Activated CD4-positive, alpha-beta T cell treated with anti-CD3 and anti-CD28 coated beads, Interleukin-2, amount 50 U/mL, for 16 hours (primary cell): ENCODE measurements around the gene IFT88.

ENCODE experiments used
- DNase-seq: peaks from one replicate; pipeline ENCODE4 v3.0.0-alpha.2; 2020

The IFT88 gene

DNA sequence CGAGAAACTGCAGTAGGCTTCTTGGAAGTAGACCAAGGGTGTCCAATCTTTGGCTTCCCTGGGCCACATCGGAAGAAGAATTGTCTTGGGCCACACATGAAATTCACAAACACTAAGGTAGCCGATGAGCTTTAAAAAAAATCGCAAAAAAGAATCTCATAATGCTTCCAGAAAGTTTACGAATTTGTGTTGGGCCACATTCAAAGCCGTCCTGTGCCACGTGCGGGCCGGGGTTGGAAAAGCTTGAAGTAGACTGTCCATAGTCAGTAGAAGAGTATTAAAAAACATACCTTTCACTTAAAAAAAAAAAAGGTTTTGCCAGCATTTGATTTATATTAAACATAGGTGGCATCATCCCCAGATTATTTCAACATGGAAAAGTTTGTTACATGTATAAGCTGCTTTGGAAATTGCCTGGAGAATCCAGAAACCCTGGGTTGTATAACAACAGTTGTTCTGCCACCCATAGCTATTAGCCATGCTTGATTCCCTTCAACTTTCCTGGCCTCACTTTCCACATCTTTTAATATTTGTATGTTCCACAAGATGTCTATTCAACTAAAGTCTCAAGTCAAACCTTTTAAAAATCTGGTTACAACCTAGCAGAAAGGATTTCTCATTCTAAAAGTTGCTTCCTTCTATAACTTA is 1.0 kb downstream of the IFT88 start:
- DNase-seq: no peak

GRCh38 chr13:20570517-20570916 is 3.6 kb downstream of the IFT88 start:
- DNase-seq: no peak

DNA sequence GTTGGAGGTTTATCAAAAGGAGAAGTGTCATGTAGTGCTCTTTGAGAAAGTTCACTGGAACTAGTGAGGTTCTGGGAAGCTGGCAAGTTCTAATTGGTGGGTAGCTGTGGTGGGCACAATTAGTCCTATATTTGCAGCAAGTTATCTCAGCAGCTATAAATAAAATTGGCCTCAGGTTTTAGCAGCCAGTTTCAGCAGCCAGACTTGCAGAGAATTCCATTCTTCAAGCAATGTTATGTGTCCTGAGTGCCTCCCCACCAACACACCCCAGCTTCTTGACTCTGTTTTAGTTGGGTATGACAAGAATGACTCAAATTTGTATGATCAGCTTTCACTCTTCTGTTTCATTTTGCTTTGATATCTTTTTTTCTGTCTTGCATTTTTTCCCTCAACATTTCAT is 4.7 kb downstream of the IFT88 start:
- peak; percentile 26 for DNase-seq

- no peak for DNase-seq
Measured at GRCh38 chr13:20573186-20573585, 6.2 kb downstream of the IFT88 start.

GRCh38 chr13:20573636-20574035 is 6.7 kb downstream of the IFT88 start:
- no peak for DNase-seq

GRCh38 chr13:20579191-20579590 is 12.2 kb downstream of the IFT88 start:
- DNase-seq: no peak

DNA sequence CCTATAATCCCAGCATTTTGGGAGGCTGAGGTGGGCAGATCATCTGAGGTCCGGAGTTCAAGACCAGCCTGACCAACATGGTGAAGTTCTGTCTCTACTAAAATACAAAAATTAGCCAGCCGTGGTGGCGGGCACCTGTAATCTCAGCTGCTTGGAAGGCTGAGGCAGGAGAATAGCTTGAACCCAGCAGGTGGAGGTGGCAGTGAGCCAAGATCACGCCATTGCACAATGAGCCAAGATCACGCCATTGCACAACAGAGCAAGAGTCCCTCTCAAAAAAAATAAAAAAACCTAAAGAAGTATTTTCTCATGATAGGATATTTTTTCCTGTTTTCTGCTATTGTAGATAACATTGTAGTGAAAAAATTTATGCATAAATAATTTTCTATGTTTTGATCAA is 13.3 kb downstream of the IFT88 start:
- no peak for DNase-seq

DNA sequence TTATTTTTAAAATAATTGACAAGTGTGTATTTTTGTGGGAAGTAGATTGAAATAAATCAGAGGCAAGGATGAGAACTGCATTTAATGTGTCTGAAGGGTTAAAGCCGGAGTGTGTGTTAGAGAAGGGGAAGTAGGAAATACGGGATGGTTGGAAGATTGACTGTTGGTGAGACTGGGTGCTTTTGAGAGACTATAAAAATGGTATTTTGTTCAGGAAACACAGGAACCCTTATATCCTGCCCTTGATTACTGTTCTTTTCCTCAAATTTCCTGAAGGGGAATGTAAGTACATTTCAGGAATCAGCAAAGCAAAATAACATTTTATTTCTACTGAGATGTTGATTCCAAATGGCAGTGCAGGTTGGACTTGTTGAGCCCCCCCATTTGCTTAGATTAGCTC is 15.1 kb downstream of the IFT88 start:
- DNase-seq: no peak

DNA sequence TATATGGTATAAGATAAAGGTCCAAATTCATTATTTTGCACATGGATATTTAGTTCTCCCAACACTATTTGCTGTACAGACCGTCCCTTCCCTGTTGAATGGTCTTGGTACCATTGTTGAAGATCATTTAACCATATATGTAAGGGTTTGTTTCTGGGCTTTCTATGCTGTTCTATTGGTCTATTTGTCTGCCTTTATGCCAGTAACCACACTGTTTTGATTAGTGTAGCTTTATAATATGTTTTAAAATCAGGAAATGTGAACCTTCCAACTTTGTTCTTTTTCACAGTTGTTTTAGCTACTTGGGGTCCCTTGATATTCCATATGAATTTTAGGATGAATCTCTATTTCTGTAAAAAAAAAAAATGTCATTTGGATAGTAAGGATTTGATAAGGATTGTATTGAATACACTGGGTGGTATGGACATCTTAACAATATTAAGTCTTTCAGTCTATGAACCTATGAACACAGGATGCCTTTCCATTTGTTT is 16.9 kb downstream of the IFT88 start:
- DNase-seq: no peak

DNA sequence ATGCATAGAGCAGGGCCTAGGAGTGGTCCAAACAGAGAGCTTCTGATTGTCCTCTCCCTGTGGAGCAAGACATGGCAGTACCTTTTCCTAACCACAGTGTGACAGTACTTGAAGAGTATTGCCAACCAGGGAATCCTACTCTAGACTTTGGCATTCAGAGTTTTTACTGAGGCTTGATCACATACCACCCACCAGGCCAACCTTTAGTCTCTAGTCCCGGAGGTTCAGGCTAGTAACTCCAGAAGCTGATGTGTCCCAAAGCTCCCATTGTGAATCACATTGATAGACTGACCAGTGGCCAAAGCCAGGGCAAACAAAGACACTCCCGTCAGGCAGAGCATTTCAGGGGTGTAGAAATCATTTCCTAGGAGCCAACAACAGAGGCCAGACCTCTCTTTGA is 18.4 kb downstream of the IFT88 start:
- no peak for DNase-seq

- DNase-seq: no peak
Measured at GRCh38 chr13:20588529-20589110, 21.7 kb downstream of the IFT88 start.

DNA sequence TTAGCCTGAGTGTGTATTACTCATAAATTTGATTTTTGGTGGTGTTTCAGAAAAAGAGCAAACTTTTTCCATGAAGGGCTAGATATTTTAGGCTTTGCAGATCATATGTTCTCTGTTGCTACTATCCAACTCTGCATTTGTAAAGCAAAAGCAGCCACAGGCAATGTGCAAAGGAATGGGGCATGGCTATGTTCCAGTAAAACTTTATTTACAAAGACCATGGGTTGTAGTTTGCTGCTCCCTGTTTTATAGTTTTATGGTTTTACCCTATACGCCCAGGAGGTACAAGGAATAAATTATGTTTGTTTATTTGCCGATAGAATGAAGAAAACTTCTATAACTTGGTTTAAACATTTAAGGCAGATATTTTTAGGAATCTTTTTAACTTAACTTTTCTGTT is 23.6 kb downstream of the IFT88 start:
- DNase-seq: no peak

DNA sequence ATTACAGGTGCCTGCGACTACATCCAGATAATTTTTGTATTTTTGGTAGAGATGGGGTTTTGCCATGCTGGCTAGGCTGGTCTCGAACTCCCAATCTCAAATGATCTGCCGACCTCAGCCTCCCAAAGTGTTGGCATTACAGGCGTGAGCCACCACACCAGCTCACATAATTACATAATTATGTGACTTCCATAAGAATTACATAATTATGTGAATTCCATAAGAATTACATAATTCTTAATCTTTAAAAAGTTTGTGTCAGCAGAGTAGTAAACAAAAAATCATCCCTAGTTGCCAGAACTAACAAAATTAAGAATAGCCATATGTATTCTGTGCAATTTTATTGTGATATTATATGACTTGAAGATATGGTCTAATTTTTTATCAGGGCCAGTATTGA is 25.6 kb downstream of the IFT88 start:
- DNase-seq: no peak

GRCh38 chr13:20594280-20594679 is 27.3 kb downstream of the IFT88 start:
- DNase-seq: no peak

- DNase-seq: no peak
Measured at GRCh38 chr13:20607015-20607414, 40.1 kb downstream of the IFT88 start.

DNA sequence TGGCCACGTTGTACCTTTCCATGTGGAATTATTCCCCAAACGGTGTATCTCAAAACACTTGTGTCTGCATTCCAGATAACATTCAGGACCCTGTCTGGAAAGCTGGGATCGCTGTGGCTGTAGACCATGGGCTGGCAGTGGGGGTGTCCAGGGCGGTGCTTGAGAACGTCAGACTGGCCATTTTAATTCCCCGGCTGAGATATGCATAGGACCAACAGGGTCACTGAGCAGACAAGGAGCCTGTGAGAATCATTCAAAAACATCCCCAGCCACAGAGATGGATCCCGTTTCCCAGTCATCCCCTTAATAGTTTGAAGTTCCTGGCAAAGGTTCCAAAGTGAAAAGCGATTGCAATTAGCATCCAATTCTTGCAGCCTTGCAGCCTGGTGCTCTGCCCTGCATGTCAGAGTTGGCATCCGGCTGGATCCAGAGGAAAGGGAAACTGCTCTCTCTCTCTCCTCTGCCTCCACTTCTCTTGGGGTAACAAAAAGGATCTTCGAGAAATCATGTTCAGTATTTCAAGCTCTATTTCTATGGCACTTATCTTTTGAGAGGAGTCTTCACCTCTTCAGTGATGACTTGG is 41.6 kb downstream of the IFT88 start:
- DNase-seq: no peak

GRCh38 chr13:20609145-20609544 is 42.2 kb downstream of the IFT88 start:
- DNase-seq: no peak

DNA sequence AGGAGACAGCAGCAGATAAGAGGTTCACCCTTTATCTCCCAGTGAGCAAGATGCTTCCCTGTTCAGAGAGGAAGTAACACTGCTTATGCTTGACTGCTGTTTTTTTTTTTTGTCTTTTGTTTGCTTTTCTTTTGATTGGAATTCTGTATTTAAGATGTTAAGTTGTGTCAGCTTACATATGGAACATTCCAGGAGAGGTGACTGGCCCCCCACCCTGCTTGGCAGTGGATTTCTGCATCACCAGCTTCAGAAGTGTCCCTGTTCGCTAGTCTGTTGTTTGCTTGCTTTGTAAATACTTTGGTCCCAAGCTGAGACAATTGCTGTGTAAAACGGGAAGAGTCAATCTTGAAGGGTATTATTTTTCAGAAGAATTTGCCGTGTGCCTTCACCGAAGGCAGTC is 43.0 kb downstream of the IFT88 start:
- DNase-seq: no peak

DNA sequence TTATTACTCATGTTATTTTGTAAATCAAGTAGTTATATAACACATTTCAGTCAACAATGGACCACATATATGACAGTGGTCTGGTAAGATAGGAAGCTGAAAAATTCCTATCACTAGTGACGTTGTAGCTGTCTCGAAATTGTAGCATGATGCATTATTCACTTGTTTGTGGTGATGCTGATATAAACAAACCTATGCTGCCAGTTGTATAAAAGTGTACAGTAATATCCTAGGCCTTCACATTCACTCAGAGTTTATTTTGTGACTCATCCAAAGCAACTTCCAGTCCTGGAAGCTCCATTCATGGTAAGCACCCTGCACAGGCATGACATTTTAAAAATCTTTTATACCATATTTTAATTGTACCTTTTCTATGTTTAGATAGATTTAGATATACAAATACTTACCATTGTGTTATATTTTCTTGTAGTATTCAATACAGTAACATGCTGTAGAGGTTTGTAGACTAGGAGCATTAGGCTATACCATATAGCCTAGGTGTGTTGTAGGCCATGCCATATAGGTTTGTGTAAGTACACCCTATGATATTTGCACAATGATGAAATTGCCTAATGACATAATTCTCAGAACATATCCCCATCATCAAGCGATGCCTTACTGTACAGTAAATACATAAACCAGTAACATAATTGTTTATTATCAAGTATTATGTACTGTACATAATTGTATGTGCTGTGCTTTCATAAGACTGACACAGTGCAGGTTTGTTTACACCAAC is 49.3 kb downstream of the IFT88 start:
- no peak for DNase-seq

GRCh38 chr13:20623000-20623399 is 56.0 kb downstream of the IFT88 start:
- DNase-seq: no peak

DNA sequence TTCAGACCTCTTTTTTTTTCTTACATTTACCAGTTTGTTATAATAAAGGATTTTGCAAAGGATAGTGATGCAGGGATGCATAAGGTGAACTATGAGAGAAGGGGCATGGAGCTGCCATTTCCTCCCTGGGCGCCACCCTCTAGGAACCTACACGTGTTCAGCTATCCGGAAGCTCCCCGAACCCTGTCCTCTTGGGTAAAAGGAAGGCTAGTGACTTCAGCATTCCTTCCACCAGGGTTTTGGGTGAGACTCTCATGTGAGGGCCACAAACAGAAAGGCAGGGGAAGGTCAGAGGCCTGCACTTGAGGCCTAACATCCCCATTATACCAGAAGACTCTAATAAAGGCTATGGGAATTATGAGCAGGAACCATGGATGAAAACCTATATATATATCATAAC is 57.3 kb downstream of the IFT88 start:
- no peak for DNase-seq

- no peak for DNase-seq
Measured at GRCh38 chr13:20633802-20634201, 66.8 kb downstream of the IFT88 start.

DNA sequence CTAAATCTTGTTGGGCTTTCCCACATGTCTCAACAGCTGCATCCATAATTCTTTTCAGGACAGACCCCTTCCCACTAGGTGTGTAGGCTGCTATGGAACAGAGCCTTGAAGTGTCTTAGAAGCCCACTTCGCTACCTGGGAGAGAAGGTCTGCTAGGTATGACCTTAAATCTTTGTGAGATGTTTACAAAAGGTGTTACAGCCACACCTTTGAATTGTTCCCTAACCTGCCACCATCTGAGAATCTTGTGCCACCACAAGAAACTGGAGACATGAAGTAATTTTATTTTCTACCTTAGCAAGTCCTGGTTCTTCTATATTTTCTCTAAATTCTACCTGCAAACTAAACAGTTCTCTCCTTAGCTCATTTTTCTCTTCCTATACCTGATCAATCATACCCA is 69.1 kb downstream of the IFT88 start:
- DNase-seq: no peak

- DNase-seq: no peak
Measured at GRCh38 chr13:20637811-20638210, 70.9 kb downstream of the IFT88 start.
